Activated naive CD4-positive, alpha-beta T cell treated with anti-CD3 and anti-CD28 coated beads, Interleukin-2, amount 10 ng/mL, durations not matched to agents 7 days and 5 days (primary cell): Measurements from ENCODE around the gene EMC10.

Experiments used
- CTCF ChIA-PET: fragments of 350-600 bp; sonication (Branson Sonifier 250); formaldehyde crosslinking; loops from one replicate; lab custom pipeline; 2021; ENCODE audit warnings: antibody characterized with exemption; lab: Charles Lee
- DNase-seq: peaks from one replicate; pipeline ENCODE4 v3.0.0-alpha.2; 2020
- H3K27ac Mint-ChIP-seq: one replicate; pipeline ENCODE4 v1.8.0; 2021; ENCODE audit warnings: mild to moderate bottlenecking, moderate library complexity, mixed read lengths
- H3K27me3 Mint-ChIP-seq: one replicate; pipeline ENCODE4 v1.8.0; 2021; ENCODE audit warnings: mild to moderate bottlenecking, mixed read lengths
- H3K36me3 Mint-ChIP-seq: one replicate; pipeline ENCODE4 v1.8.0; 2021; ENCODE audit warnings: mixed read lengths
- H3K4me1 Mint-ChIP-seq: one replicate; pipeline ENCODE4 v1.8.0; 2021; ENCODE audit warnings: mixed read lengths
- H3K4me3 Mint-ChIP-seq: one replicate; pipeline ENCODE4 v1.8.0; 2021; ENCODE audit warnings: mild to moderate bottlenecking, moderate library complexity, mixed read lengths
- H3K9me3 Mint-ChIP-seq: one replicate; pipeline ENCODE4 v1.8.0; 2021; ENCODE audit warnings: mixed read lengths

EMC10 gene

DNA sequence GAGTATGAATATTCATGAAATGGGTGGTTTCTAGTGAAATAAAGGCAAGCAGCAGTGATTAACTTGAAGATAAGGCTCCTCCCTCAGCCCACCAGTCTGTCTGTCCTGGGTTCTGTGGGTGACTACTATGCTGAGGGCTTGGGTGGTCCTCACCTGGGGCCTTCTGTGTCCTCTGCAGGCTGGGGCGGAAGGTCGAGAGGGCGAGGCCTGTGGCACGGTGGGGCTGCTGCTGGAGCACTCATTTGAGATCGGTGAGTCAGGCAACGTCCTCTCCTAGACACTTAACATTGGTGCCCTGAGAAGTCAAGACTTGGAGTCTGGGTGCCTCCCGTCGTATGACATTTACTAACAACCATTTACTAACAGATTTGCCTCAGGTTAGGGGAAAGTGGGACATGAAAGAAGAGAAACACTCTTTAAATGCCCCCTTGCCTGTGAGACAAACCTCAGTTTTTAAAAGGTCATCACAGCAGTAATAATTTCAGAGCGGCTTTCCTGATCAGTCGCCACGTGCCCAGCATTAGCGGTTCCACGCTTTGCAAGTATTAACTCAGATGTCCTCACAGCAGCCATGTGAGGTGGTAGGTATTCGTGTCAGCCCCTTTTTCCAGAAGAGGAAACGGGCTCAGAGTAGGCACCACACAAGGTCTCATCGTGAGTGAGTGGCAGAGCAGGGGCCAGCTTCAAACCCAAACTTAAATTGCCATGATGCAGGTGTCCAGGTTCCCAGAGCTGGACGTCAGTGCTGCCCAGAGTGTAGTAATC, 1.6 kb downstream of the EMC10 start:
- DNase-seq, result no peak
- H3K4me3 Mint-ChIP-seq, result peak overlapping the region; percentile 100
- peaks cover 28% of the 10 kb centered on the region for H3K36me3 Mint-ChIP-seq
- H3K27me3 Mint-ChIP-seq, result peaks cover 26% of the 10 kb centered on the region
- H3K9me3 Mint-ChIP-seq, result peaks cover 4% of the 10 kb centered on the region
- CTCF ChIA-PET, result no interaction called here
- H3K4me1 Mint-ChIP-seq, result peaks cover 26% of the 10 kb centered on the region
- H3K27ac Mint-ChIP-seq, result peak overlapping the region; percentile 89

DNA sequence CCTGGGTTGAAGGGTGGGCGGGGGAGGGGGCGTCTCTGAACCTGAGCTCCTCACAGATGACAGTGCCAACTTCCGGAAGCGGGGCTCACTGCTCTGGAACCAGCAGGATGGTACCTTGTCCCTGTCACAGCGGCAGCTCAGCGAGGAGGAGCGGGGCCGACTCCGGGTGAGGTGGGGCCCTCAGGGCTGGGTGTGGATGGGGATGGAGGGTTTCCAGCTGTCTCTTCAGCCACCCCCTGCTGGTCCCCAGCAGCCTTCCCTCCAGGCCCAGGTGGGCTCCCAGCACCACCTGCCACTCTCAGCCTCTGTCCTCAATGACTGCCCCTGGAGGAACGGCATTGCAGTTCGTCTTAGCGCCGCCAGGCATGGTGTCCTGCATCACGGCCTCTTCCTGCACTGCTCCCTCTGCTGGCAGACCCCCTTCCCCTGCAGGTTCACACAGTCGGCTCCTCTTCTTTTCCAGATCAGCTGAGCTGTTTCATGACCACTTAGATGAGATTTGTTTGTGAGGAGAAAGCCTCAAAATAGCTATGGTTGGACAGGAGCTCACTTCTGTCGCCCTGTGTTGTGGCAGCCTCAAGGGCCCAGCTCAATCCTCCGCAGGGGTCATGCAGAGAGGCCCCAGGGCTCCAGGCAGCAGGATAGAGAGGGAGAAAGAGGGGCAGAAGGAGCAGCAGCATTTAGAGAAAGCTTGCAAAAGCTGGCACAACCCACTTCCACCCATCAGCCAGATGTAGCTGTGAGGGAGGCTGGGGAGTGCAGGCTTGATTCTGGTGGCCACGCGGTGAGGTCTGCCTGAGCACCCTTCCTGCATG, 2.8 kb downstream of the EMC10 start:
- peaks cover 26% of the 10 kb centered on the region for H3K4me1 Mint-ChIP-seq
- peaks cover 22% of the 10 kb centered on the region for H3K27me3 Mint-ChIP-seq
- H3K36me3 Mint-ChIP-seq, result peaks cover 34% of the 10 kb centered on the region
- DNase-seq, result peak; percentile 33
- no peak overlapping the region for H3K4me3 Mint-ChIP-seq
- CTCF ChIA-PET, result interaction anchor here (0.6 to 1.1 kb wide), 3 partner anchors 17 to 517 kb away, joined by 3 to 4 read pairs (median 3); no protein-coding TSS in a partner anchor
- H3K9me3 Mint-ChIP-seq, result peaks cover 4% of the 10 kb centered on the region
- H3K27ac Mint-ChIP-seq, result no peak overlapping the region

DNA sequence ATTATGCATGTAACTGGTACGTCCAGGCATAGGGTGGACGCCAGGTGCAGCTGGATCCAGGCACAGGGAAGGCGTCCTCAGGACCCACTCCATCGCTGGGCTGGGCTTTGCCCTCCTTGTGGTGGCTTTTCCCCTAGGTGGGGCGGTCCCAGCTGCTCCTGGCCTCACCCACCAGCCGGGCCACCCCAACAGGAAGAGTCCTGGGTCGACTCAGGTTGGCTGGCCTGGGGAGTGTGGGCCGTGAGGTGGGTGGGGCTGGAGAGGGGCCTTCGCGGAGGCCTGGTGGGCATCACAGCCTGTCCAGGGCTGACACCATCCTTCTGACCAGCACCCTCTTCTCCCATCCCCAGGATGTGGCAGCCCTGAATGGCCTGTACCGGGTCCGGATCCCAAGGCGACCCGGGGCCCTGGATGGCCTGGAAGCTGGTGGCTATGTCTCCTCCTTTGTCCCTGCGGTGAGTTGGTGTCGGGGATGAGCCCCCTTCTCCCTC, 3.5 kb downstream of the EMC10 start:
- no peak for DNase-seq
- peaks cover 34% of the 10 kb centered on the region for H3K36me3 Mint-ChIP-seq
- no peak overlapping the region for H3K27ac Mint-ChIP-seq
- peaks cover 4% of the 10 kb centered on the region for H3K9me3 Mint-ChIP-seq
- CTCF ChIA-PET, result interaction anchor here (0.6 to 1.1 kb wide), 3 partner anchors 18 to 517 kb away, joined by 3 to 4 read pairs (median 3); no protein-coding TSS in a partner anchor
- peaks cover 18% of the 10 kb centered on the region for H3K27me3 Mint-ChIP-seq
- peaks cover 26% of the 10 kb centered on the region for H3K4me1 Mint-ChIP-seq
- no peak overlapping the region for H3K4me3 Mint-ChIP-seq

DNA sequence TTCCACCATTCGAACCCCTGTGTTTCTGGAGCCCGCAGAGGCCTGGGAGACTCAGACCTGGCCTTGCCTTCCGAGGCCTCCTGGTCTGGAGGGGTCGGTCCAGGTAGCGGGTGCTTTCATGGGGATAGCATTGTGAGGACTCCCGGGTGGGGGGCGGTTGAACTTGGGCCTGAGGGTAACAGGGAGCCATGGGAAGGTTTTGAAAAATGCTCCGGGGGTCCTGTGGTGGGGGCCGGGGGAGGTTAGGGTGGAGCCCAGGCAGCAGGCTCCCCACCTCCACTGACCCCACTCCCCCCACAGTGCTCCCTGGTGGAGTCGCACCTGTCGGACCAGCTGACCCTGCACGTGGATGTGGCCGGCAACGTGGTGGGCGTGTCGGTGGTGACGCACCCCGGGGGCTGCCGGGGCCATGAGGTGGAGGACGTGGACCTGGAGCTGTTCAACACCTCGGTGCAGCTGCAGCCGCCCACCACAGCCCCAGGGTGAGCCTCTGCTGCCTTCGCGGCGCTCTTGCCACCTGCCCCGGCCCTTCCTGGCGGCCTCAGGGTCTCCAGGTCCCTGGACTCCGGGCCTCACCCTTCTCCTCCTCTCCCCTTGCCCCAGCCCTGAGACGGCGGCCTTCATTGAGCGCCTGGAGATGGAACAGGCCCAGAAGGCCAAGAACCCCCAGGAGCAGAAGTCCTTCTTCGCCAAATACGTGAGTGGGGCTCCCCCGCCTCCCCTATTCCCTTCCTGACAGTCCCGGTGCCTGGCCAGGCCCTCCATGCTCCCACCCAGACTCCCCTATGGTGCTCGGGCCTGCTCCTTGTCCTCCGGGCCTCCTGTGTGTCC, 4.2 kb downstream of the EMC10 start:
- H3K27me3 Mint-ChIP-seq, result peaks cover 12% of the 10 kb centered on the region
- no peak overlapping the region for H3K4me3 Mint-ChIP-seq
- peak overlapping the region; percentile 17 for H3K27ac Mint-ChIP-seq
- CTCF ChIA-PET, result no interaction called here
- no peak for DNase-seq
- peaks cover 37% of the 10 kb centered on the region for H3K36me3 Mint-ChIP-seq
- peaks cover 4% of the 10 kb centered on the region for H3K9me3 Mint-ChIP-seq
- H3K4me1 Mint-ChIP-seq, result peaks cover 24% of the 10 kb centered on the region

DNA sequence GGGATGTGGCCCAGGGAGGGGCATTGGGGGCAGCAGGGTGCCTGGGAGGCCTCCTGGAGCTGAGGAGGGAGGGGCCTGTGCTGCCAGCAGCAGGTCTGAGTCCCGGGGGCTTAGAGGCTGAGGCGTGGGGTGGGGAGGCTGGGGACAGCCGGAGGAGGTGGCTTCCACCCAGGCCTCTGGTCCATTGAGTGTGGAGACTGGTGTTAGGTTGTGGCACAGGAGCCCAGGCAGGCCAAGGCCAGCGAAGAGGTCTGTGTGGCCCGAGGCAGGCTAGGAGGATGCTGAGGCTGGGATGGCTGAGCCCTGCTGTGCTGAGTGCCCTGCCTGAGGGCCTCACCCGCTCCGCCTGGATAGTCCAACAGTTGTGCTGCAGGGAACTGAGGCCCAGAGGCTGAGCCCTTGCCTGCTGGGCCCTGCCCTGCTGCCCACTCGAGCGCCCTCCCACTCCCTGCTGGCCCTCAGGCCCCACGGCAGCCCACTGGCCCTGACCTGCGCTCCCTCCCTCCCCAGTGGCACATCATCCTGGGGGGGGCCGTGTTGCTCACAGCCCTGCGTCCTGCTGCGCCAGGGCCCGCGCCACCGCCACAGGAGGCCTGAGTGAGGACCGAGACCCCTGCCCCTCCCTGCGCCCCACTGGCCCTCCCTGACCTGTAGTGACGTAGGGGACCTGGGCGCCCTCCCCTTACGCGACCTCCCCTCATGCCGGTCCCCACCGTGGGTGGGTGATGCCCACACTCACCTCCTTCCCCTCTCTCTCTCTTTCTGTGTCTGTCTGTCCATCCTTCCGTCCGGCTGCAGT, 5.2 kb downstream of the EMC10 start:
- Mint-ChIP-seq H3K27ac (no peak overlapping the region), H3K36me3 (peaks cover 40% of the 10 kb centered on the region), H3K4me3 (no peak overlapping the region)

DNA sequence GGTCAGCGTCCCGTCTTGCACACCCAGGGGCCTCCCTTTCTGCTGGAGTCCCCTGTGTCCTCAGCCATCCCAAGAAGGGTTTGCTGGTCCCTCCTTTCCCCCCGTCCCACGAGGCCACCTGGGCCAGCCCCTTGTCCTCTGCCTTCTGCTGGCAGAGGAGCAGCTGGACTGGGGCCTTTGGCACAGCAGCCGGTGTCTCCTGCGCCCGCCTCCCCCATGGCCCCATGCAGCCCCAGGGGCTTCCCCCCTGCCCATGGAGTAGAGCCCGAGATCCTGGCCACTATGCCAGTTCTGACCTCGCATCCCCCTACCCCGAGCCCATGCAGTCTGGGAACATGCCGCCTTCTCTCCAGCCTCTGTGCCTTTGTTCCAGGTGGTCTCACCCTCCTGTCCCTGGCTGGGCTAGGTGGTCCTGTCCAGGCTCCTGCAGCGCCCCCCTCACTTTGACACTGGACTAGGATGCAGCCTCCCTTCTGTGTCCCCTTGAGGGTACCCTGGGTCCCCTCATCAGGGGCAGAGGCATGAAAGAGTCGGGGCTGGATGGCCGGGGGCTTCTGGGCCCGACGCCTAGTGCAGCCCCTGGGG, 6.1 kb downstream of the EMC10 start:
- Mint-ChIP-seq H3K4me3 (no peak overlapping the region), H3K9me3 (peaks cover 7% of the 10 kb centered on the region), H3K27me3 (peaks cover 5% of the 10 kb centered on the region), H3K36me3 (peaks cover 39% of the 10 kb centered on the region), H3K4me1 (peaks cover 16% of the 10 kb centered on the region), H3K27ac (no peak overlapping the region)
- CTCF ChIA-PET, result interaction anchor here (1.0 kb wide), 2 partner anchors 22 to 37 kb away, joined by 3 read pairs; no protein-coding TSS in a partner anchor
- no peak for DNase-seq

More for the DNA sequence above, 5.2 kb downstream of the EMC10 start:
- Mint-ChIP-seq H3K4me1 (peaks cover 19% of the 10 kb centered on the region), H3K27me3 (peaks cover 1% of the 10 kb centered on the region), H3K9me3 (peaks cover 6% of the 10 kb centered on the region)
- CTCF ChIA-PET, result no interaction called here
- no peak for DNase-seq

DNA sequence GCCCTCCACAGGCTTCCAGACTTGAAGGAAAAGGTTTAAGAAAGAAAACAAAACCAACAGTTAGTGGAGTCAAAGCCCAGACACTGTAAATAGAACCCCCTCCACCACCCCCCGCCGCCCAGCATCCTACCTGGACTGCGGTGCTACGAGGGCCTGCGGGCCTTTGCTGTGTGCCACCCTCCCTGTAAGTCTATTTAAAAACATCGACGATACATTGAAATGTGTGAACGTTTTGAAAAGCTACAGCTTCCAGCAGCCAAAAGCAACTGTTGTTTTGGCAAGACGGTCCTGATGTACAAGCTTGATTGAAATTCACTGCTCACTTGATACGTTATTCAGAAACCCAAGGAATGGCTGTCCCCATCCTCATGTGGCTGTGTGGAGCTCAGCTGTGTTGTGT, 6.6 kb downstream of the EMC10 start:
- CTCF ChIA-PET, result interaction anchor here (1.0 kb wide), 2 partner anchors 22 to 36 kb away, joined by 3 read pairs; no protein-coding TSS in a partner anchor
- Mint-ChIP-seq H3K27me3 (peaks cover 11% of the 10 kb centered on the region), H3K36me3 (peaks cover 33% of the 10 kb centered on the region), H3K4me3 (no peak overlapping the region), H3K4me1 (peaks cover 14% of the 10 kb centered on the region), H3K27ac (no peak overlapping the region), H3K9me3 (peaks cover 5% of the 10 kb centered on the region)
- no peak for DNase-seq

DNA sequence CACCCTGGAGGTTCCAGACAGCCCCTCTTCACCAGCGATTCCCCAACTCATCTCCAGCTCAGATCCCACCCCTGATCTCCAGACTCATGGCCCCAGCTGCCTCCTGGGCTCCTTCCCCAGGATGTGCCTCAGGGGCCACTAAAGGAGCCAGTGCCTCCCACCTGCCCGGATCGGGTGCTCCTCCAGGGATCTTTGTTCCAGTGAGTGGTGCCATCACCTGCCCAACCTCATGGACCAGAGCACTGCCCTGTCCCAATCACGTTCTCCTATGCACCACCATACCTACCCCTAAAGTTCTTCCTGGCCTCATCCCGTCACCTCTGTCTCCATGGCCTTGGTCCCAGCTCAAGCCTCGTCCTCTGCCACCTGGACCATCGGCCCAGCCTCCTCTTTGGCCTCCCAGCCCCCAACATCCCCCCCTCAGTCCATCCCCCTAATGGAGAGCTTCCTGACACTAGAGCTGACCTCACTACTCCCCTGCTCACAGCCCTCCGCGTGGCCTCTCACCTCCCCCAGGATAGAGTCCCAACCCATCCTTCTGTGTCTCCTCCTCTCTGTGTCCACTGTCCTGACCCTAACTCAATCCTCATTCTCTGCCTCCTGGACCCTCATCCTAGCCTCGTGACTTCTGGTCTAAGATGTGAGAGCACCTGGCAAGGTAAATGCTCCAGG, 9.1 kb downstream of the EMC10 start:
- Mint-ChIP-seq H3K4me3 (no peak overlapping the region), H3K27me3 (peaks cover 25% of the 10 kb centered on the region), H3K9me3 (peaks cover 5% of the 10 kb centered on the region), H3K27ac (no peak overlapping the region), H3K4me1 (peaks cover 6% of the 10 kb centered on the region), H3K36me3 (peaks cover 20% of the 10 kb centered on the region)
- CTCF ChIA-PET, result no interaction called here
- no peak for DNase-seq

DNA sequence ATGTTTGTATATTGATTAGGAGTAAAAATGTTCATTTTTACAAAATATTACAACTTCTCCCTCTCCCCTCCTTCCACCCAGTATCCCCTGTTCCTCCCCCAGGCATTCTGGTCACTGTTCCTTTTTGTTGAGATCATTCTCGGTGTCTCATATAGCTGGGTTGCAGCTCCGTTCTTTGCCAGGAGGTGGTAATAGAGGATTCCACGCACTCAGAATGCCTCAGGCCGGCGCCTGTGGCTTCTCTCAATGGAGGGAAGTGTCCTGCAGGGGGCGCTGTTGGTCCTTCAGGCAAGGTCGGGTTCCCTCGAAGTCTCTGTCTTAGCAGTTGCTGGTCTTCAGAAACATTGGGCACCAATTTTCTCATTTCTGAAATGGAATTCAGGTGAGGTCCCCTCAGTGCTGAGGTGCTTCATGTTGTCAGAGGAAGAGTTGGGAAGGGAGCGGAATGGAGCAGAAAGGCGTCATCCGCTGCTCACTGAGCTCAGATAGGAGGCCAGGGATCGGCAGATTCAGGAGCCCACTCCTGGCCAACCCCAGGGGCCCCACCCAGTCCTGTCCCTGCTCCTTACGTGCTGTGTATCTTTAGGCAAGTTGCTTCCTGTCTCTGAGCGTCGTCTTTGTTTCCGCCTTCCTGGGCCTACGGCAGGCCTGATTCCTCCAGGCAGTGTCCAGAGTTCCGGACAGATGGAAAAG, 10.7 kb downstream of the EMC10 start:
- Mint-ChIP-seq H3K27ac (peak overlapping the region; percentile 19), H3K9me3 (peaks cover 5% of the 10 kb centered on the region), H3K36me3 (peaks cover 16% of the 10 kb centered on the region), H3K4me1 (peaks cover 14% of the 10 kb centered on the region), H3K4me3 (no peak overlapping the region), H3K27me3 (peaks cover 36% of the 10 kb centered on the region)
- peak; percentile 70 for DNase-seq
- CTCF ChIA-PET, result interaction anchor here (0.7 to 1.4 kb wide), 3 partner anchors 13 to 21 kb away, joined by 3 to 4 read pairs (median 3); no protein-coding TSS in a partner anchor

DNA sequence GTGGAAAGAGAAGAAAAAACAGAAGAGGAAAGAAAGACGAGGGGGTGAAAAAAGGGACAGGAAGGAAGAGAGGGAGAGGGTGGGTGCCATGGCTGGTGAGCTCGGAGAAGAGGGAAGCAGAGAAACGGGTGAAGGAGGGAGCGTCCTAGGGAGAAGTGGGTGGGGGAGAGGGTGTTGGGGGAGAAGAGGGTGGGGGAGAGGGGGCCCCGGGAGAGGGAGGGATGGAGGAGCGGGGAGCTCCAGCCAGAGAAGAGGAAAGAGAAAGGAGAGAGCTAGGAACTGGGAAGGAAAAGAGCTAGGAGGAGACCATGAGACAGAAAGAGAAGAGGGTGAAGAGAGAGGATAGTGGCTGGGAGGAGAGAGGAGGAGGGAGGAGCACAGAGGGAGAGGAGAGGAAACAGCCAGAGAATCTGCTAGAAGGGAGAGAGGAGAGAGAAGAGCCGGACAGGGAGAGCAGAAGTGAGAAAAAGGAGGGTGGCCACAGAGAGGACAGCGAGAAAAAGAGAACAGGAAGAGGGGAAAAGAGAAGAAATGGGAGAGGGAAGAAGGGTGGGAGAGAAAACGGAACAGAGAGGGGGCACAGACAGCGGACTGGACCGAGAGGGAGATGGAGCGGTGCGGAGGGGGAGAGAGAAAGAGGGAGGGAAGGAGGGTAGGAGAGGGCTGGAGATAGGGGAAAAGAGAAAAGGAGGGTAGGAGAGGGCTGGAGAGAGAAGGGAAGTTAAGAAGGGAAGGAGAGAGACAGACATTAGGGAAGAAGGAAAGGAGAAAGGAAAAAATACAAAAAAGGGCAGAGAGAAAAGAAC, 12.3 kb downstream of the EMC10 start:
- Mint-ChIP-seq H3K27me3 (peaks cover 43% of the 10 kb centered on the region), H3K4me3 (no peak overlapping the region), H3K36me3 (peaks cover 9% of the 10 kb centered on the region), H3K27ac (peak overlapping the region; percentile 49), H3K4me1 (peaks cover 20% of the 10 kb centered on the region), H3K9me3 (peaks cover 5% of the 10 kb centered on the region)
- no peak for DNase-seq
- CTCF ChIA-PET, result no interaction called here

DNA sequence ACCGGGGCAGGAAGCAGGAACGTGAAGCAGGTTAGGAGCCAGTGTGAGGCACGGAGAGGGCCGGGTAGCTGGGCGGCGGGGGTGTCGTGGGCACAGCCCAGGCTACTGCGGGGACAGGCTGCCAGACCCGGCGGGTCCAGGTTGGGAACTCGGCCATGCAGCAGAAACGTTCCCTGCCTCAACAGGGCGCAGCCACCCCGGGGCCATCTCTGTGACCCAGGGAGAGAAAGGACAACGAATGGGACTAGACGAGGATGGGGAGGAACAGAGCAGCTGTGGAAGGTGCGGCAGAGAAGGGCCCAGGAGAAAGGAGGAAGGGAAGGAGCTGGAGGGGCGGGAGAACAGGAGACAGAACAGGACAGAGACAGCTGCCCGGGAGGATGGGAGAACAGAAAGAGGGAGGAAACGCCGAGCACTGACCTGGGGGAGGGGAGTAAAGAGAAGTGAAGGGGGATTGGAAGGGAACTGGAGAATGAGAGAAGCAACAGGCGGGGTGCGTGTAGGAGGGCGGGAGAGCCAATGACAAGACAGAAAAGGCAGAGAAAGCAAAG, 13.2 kb downstream of the EMC10 start:
- H3K9me3 Mint-ChIP-seq, result peaks cover 5% of the 10 kb centered on the region
- CTCF ChIA-PET, result no interaction called here
- H3K27me3 Mint-ChIP-seq, result peaks cover 43% of the 10 kb centered on the region
- DNase-seq, result no peak
- peaks cover 9% of the 10 kb centered on the region for H3K36me3 Mint-ChIP-seq
- H3K4me1 Mint-ChIP-seq, result peaks cover 20% of the 10 kb centered on the region
- no peak overlapping the region for H3K27ac Mint-ChIP-seq
- no peak overlapping the region for H3K4me3 Mint-ChIP-seq
